ENCODE results near the gene SLC25A29.
A peak's percentile ranks its signal among the peaks of the same experiment; 100 is the strongest.

Gene SLC25A29

GRCh38 chr14:100281286-100282082 lies 24.8 kb downstream of the SLC25A29 start:
- Histone ChIP-seq H3K4me1 (ENCODE audit: control insufficient read depth in 1 of 2, insufficient read depth in 2 of 2, low read length in 2 of 2) (peaks cover 6 to 12% of the 10 kb centered on the region in 2 donors), H3K36me3 (ENCODE audit: control insufficient read depth in 1 of 2, insufficient read depth in 2 of 2, low read length in 2 of 2) (peaks cover 7 to 29% of the 10 kb centered on the region in 2 donors), H3K4me3 (ENCODE audit: low read depth in 1 of 2, low read length in 2 of 2) (no peak overlapping the region), H3K9me3 (ENCODE audit: control insufficient read depth in 1 of 2, low read length in 2 of 2) (no peaks in the 10 kb centered on the region), H3K27me3 (ENCODE audit: control insufficient read depth in 1 of 2, insufficient read depth in 2 of 2, low read length in 2 of 2) (no peaks in the 10 kb centered on the region), H3K9ac (ENCODE audit: low read depth in 1 of 2, low read length in 2 of 2) (no peak overlapping the region), H3K27ac (ENCODE audit: low read depth, low read length) (no peak overlapping the region)

GRCh38 chr14:100279563-100279962 lies 26.7 kb downstream of the SLC25A29 start:
- H3K27ac ChIP-seq (ENCODE audit: low read depth, low read length): no peak overlapping the region
- no peak overlapping the region for H3K4me3 ChIP-seq (ENCODE audit: low read depth in 1 of 2, low read length in 2 of 2)
- no peak overlapping the region for H3K9ac ChIP-seq (ENCODE audit: low read depth in 1 of 2, low read length in 2 of 2)
- peaks cover 10 to 38% of the 10 kb centered on the region in 2 donors for H3K36me3 ChIP-seq (ENCODE audit: control insufficient read depth in 1 of 2, insufficient read depth in 2 of 2, low read length in 2 of 2)
- H3K9me3 ChIP-seq (ENCODE audit: control insufficient read depth in 1 of 2, low read length in 2 of 2): no peaks in the 10 kb centered on the region
- peaks cover 0 to 2% of the 10 kb centered on the region in 2 donors for H3K4me1 ChIP-seq (ENCODE audit: control insufficient read depth in 1 of 2, insufficient read depth in 2 of 2, low read length in 2 of 2)
- H3K27me3 ChIP-seq (ENCODE audit: control insufficient read depth in 1 of 2, insufficient read depth in 2 of 2, low read length in 2 of 2): no peaks in the 10 kb centered on the region

DNA sequence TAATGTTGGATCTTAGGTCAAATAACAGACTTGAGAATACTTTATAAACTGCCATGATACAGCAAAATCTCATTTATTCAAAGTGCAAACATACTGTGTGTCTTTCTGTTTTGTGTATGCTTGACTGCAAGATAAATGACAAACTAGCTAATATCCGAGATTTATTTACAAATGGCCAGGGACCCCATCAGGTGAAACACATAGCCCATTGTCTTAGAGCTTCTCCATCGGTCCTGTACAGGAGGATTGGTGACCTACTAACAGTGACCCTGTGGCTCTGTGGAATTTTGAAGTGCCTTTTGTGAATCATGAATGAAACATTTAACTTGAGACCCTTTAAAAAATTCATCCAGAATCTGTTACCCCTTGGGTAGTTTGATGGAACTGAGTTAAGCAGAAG lies 27.1 kb downstream of the SLC25A29 start:
- Histone ChIP-seq H3K4me1 (ENCODE audit: control insufficient read depth in 1 of 2, insufficient read depth in 2 of 2, low read length in 2 of 2) (no peaks in the 10 kb centered on the region), H3K36me3 (ENCODE audit: control insufficient read depth in 1 of 2, insufficient read depth in 2 of 2, low read length in 2 of 2) (peaks cover 10 to 41% of the 10 kb centered on the region in 2 donors), H3K4me3 (ENCODE audit: low read depth in 1 of 2, low read length in 2 of 2) (no peak overlapping the region), H3K9ac (ENCODE audit: low read depth in 1 of 2, low read length in 2 of 2) (no peak overlapping the region), H3K27me3 (ENCODE audit: control insufficient read depth in 1 of 2, insufficient read depth in 2 of 2, low read length in 2 of 2) (no peaks in the 10 kb centered on the region), H3K9me3 (ENCODE audit: control insufficient read depth in 1 of 2, low read length in 2 of 2) (no peaks in the 10 kb centered on the region), H3K27ac (ENCODE audit: low read depth, low read length) (no peak overlapping the region)

- H3K27ac ChIP-seq (ENCODE audit: low read depth, low read length): no peak overlapping the region
- H3K4me3 ChIP-seq (ENCODE audit: low read depth in 1 of 2, low read length in 2 of 2): no peak overlapping the region
- peaks cover 10 to 42% of the 10 kb centered on the region in 2 donors for H3K36me3 ChIP-seq (ENCODE audit: control insufficient read depth in 1 of 2, insufficient read depth in 2 of 2, low read length in 2 of 2)
- no peaks in the 10 kb centered on the region for H3K9me3 ChIP-seq (ENCODE audit: control insufficient read depth in 1 of 2, low read length in 2 of 2)
- H3K4me1 ChIP-seq (ENCODE audit: control insufficient read depth in 1 of 2, insufficient read depth in 2 of 2, low read length in 2 of 2): no peaks in the 10 kb centered on the region
- no peaks in the 10 kb centered on the region for H3K27me3 ChIP-seq (ENCODE audit: control insufficient read depth in 1 of 2, insufficient read depth in 2 of 2, low read length in 2 of 2)
- no peak overlapping the region for H3K9ac ChIP-seq (ENCODE audit: low read depth in 1 of 2, low read length in 2 of 2)
Observed at GRCh38 chr14:100278702-100279101, 27.5 kb downstream of the SLC25A29 start.

DNA sequence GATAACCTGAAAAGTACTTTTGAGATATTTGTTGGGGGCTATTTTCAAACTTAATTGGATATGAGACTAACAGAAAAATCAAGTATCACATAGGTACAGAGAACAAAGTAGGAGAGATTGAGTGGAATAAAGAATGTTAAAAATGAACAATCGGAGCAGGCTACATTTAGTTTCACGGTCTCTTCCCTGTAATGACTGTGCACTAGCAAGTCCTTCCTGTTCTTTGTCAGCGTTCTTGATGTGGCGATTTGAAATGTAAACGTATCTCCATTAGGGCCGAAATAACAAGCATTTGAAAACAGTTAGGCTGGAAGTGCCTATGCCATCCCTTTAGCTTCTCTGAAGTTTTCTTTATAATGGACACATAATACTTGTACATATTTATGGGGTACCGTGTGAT lies 31.0 kb downstream of the SLC25A29 start:
- peaks cover 3 to 6% of the 10 kb centered on the region in 2 donors for H3K4me1 ChIP-seq (ENCODE audit: control insufficient read depth in 1 of 2, insufficient read depth in 2 of 2, low read length in 2 of 2)
- H3K9ac ChIP-seq (ENCODE audit: low read depth in 1 of 2, low read length in 2 of 2): no peak overlapping the region
- peaks cover 7 to 29% of the 10 kb centered on the region in 2 donors for H3K36me3 ChIP-seq (ENCODE audit: control insufficient read depth in 1 of 2, insufficient read depth in 2 of 2, low read length in 2 of 2)
- H3K4me3 ChIP-seq (ENCODE audit: low read depth in 1 of 2, low read length in 2 of 2): no peak overlapping the region
- no peaks in the 10 kb centered on the region for H3K27me3 ChIP-seq (ENCODE audit: control insufficient read depth in 1 of 2, insufficient read depth in 2 of 2, low read length in 2 of 2)
- H3K27ac ChIP-seq (ENCODE audit: low read depth, low read length): no peak overlapping the region
- no peaks in the 10 kb centered on the region for H3K9me3 ChIP-seq (ENCODE audit: control insufficient read depth in 1 of 2, low read length in 2 of 2)

DNA sequence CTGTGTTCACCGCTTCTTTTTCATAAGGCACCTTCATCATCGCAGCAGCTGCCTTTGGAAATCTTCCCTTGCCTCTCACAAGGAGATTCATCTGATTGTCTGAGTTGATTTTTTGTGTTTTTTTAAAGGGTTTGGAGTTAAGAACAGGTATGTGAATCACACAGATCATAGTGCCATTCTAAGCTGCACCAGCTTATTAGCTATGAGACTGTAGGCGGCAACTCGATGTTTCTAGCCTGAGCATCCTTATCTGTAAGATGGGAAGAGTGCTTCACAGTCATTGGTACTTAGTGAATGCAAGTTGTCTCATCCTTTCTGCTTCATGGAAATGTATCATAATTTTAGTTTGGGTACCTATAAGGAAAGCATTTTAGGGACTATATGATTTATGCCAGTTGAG lies 32.0 kb downstream of the SLC25A29 start:
- Histone ChIP-seq H3K27ac (ENCODE audit: low read depth, low read length) (no peak overlapping the region), H3K27me3 (ENCODE audit: control insufficient read depth in 1 of 2, insufficient read depth in 2 of 2, low read length in 2 of 2) (no peaks in the 10 kb centered on the region), H3K4me1 (ENCODE audit: control insufficient read depth in 1 of 2, insufficient read depth in 2 of 2, low read length in 2 of 2) (peaks cover 6 to 8% of the 10 kb centered on the region in 2 donors), H3K9me3 (ENCODE audit: control insufficient read depth in 1 of 2, low read length in 2 of 2) (no peaks in the 10 kb centered on the region), H3K9ac (ENCODE audit: low read depth in 1 of 2, low read length in 2 of 2) (no peak overlapping the region), H3K36me3 (ENCODE audit: control insufficient read depth in 1 of 2, insufficient read depth in 2 of 2, low read length in 2 of 2) (peaks cover 7 to 23% of the 10 kb centered on the region in 2 donors), H3K4me3 (ENCODE audit: low read depth in 1 of 2, low read length in 2 of 2) (no peak overlapping the region)

DNA sequence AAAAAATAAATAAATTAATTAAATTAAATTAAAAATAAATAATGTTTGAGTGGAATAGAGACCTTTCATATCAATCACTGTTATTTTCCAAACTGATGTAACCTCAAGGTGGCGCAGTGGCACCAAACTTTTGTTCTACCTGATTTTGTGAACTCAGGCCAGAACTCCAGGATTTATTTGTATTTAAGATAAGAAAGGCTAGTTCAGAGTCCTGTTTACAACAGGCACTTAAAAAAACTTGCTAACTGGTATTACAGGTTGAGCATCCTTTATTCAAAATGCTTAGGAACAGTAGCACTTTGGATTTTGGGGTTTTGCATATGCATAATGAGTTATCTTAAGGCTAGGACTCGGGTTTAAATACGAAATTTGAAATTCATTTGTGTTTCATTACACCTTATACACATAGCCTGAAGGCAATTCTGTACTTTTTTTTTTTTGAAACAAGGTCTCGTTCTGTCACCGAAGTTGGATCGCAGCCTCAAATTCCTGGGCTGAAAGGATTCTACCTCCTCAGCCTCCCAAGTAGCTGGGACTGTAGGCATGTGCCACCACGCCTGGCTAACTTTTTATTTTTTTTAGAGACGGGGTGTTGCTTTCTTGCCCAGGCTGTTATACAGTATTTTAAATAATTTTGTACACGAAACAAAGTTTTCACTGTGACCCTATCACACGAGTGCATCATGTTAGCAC lies 34.9 kb downstream of the SLC25A29 start:
- H3K4me1 ChIP-seq (ENCODE audit: control insufficient read depth in 1 of 2, insufficient read depth in 2 of 2, low read length in 2 of 2): peaks cover 18 to 22% of the 10 kb centered on the region in 2 donors
- no peak overlapping the region for H3K27ac ChIP-seq (ENCODE audit: low read depth, low read length)
- H3K9ac ChIP-seq (ENCODE audit: low read depth in 1 of 2, low read length in 2 of 2): no peak overlapping the region
- H3K27me3 ChIP-seq (ENCODE audit: control insufficient read depth in 1 of 2, insufficient read depth in 2 of 2, low read length in 2 of 2): no peaks in the 10 kb centered on the region
- H3K9me3 ChIP-seq (ENCODE audit: control insufficient read depth in 1 of 2, low read length in 2 of 2): no peaks in the 10 kb centered on the region
- H3K36me3 ChIP-seq (ENCODE audit: control insufficient read depth in 1 of 2, insufficient read depth in 2 of 2, low read length in 2 of 2): peaks cover 1 to 12% of the 10 kb centered on the region in 2 donors
- no peak overlapping the region for H3K4me3 ChIP-seq (ENCODE audit: low read depth in 1 of 2, low read length in 2 of 2)

GRCh38 chr14:100268591-100269207 lies 37.5 kb downstream of the SLC25A29 start:
- H3K27me3 ChIP-seq (ENCODE audit: control insufficient read depth in 1 of 2, insufficient read depth in 2 of 2, low read length in 2 of 2): no peaks in the 10 kb centered on the region
- H3K4me1 ChIP-seq (ENCODE audit: control insufficient read depth in 1 of 2, insufficient read depth in 2 of 2, low read length in 2 of 2): peaks cover 18 to 22% of the 10 kb centered on the region in 2 donors
- H3K4me3 ChIP-seq (ENCODE audit: low read depth in 1 of 2, low read length in 2 of 2): no peak overlapping the region
- H3K36me3 ChIP-seq (ENCODE audit: control insufficient read depth in 1 of 2, insufficient read depth in 2 of 2, low read length in 2 of 2): peaks cover 4 to 8% of the 10 kb centered on the region in 2 donors
- no peak overlapping the region for H3K9ac ChIP-seq (ENCODE audit: low read depth in 1 of 2, low read length in 2 of 2)
- H3K9me3 ChIP-seq (ENCODE audit: control insufficient read depth in 1 of 2, low read length in 2 of 2): no peaks in the 10 kb centered on the region
- peak overlapping the region; percentile 1 for H3K27ac ChIP-seq (ENCODE audit: low read depth, low read length)

GRCh38 chr14:100267990-100268389 lies 38.3 kb downstream of the SLC25A29 start:
- no peak overlapping the region for H3K27ac ChIP-seq (ENCODE audit: low read depth, low read length)
- no peak overlapping the region for H3K9ac ChIP-seq (ENCODE audit: low read depth in 1 of 2, low read length in 2 of 2)
- H3K9me3 ChIP-seq (ENCODE audit: control insufficient read depth in 1 of 2, low read length in 2 of 2): no peaks in the 10 kb centered on the region
- peak overlapping the region in 1 of 2 donors; percentile 17 for H3K4me3 ChIP-seq (ENCODE audit: low read depth in 1 of 2, low read length in 2 of 2)
- peaks cover 4 to 15% of the 10 kb centered on the region in 2 donors for H3K36me3 ChIP-seq (ENCODE audit: control insufficient read depth in 1 of 2, insufficient read depth in 2 of 2, low read length in 2 of 2)
- peaks cover 18 to 22% of the 10 kb centered on the region in 2 donors for H3K4me1 ChIP-seq (ENCODE audit: control insufficient read depth in 1 of 2, insufficient read depth in 2 of 2, low read length in 2 of 2)
- no peaks in the 10 kb centered on the region for H3K27me3 ChIP-seq (ENCODE audit: control insufficient read depth in 1 of 2, insufficient read depth in 2 of 2, low read length in 2 of 2)

DNA sequence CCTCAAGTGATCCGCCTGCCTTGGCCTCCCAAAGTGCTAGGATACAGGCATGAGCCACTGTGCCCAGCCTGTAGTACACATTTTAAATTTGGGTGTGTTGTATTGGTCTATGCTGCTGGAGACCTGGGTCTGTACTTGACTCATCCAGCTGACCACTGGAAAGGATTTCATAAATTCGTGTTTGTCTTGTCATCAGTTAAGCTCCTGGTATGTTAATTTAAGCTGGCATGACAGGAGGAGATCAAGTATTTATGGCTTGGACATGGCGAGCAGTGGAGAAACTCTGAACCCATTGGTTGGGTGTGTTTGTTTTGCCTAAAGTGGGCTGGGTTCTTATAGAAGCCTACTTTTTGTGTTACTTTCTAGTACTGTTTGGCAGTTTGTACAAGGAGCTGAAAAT lies 43.1 kb downstream of the SLC25A29 start:
- no peaks in the 10 kb centered on the region for H3K27me3 ChIP-seq (ENCODE audit: control insufficient read depth in 1 of 2, insufficient read depth in 2 of 2, low read length in 2 of 2)
- H3K9ac ChIP-seq (ENCODE audit: low read depth in 1 of 2, low read length in 2 of 2): no peak overlapping the region
- H3K27ac ChIP-seq (ENCODE audit: low read depth, low read length): no peak overlapping the region
- H3K36me3 ChIP-seq (ENCODE audit: control insufficient read depth in 1 of 2, insufficient read depth in 2 of 2, low read length in 2 of 2): peaks cover 4 to 18% of the 10 kb centered on the region in 2 donors
- no peak overlapping the region for H3K4me3 ChIP-seq (ENCODE audit: low read depth in 1 of 2, low read length in 2 of 2)
- H3K9me3 ChIP-seq (ENCODE audit: control insufficient read depth in 1 of 2, low read length in 2 of 2): no peaks in the 10 kb centered on the region
- H3K4me1 ChIP-seq (ENCODE audit: control insufficient read depth in 1 of 2, insufficient read depth in 2 of 2, low read length in 2 of 2): peaks cover 7 to 15% of the 10 kb centered on the region in 2 donors
